Vagina (tissue), 2 donors: Measurements from ENCODE around the gene AKR1C4. TPM values are rescaled to one million over a fixed set of nuclear protein-coding genes. Genes with fewer than 3 reads are reported as not detected.

ENCODE experiments used
- DNase-seq, 2 donors: peaks; one replicate each; pipeline ENCODE4 v3.0.0-alpha.2; 2017; ENCODE audit errors: extremely low spot score in 2 of 2
- H3K27ac ChIP-seq: fragments of 200-600 bp; sonication (generic); one replicate; pipeline ENCODE4 v1.5.1; 2019
- H3K27me3 ChIP-seq: fragments of 200-600 bp; sonication (generic); one replicate; pipeline ENCODE4 v1.5.1; 2019
- H3K36me3 ChIP-seq, 2 donors: fragments of 200-600 bp; sonication (generic); one replicate each; pipeline ENCODE4 v1.5.1; 2017 to 2019
- H3K4me1 ChIP-seq: fragments of 200-600 bp; sonication (generic); one replicate; pipeline ENCODE4 v1.5.1; 2019
- H3K4me3 ChIP-seq, 2 donors: fragments of 200-600 bp; sonication (generic); 1 replicate in 1 of 2; 2 replicates in 1 of 2; pipeline ENCODE4 v1.5.1; 2016 to 2019
- H3K9me3 ChIP-seq: fragments of 200-600 bp; sonication (generic); one replicate; pipeline ENCODE4 v1.5.1; 2019
- CTCF ChIP-seq, 3 experiments: fragments of 450-650 bp in 2 of 3; fragments of 200-600 bp in 1 of 3; sonication (generic) in 1 of 3; IDR thresholded peaks; one replicate each; pipeline ENCODE4 v1.5.1; 2017 to 2019; ENCODE audit warnings: antibody characterized with exemption in 3 of 3, mild to moderate bottlenecking in 2 of 3, moderate library complexity in 2 of 3
- POLR2A ChIP-seq, 2 donors: fragments of 450-650 bp; IDR thresholded peaks; one replicate each; pipeline ENCODE4 v1.6.1; 2017; ENCODE audit warnings: antibody characterized with exemption in 2 of 2, mild to moderate bottlenecking in 2 of 2, moderate library complexity in 2 of 2
- POLR2AphosphoS5 ChIP-seq, 2 donors: sonication (generic); formaldehyde crosslinking; IDR thresholded peaks; one replicate each; pipeline ENCODE4 v1.9.0; 2017; ENCODE audit warnings: antibody characterized with exemption in 2 of 2, mild to moderate bottlenecking in 2 of 2, low read depth in 1 of 2; ENCODE audit not compliant: insufficient read depth in 1 of 2
- intact Hi-C: fragments of 100-400 bp; cut with DNase I; formaldehyde crosslinking; loops from one replicate; pipeline ENCODE4 v1.15.1; 2023
- total RNA-seq: library from RNA; depleted of rRNA; stranded (reverse); fragments of >200 nt; gene quantifications from one replicate; pipeline ENCODE4 v1.2.3, GENCODE V29; 2016

AKR1C4 gene
- total RNA-seq, 1 donor from 2014 or later: not detected

- H3K4me1 ChIP-seq: no peaks in the 10 kb centered on the region
- no peaks in the 10 kb centered on the region for H3K9me3 ChIP-seq
- intact Hi-C loops: no loop called here
- H3K36me3 ChIP-seq: no peaks in the 10 kb centered on the region
- TF ChIP-seq POLR2AphosphoS5 (IDR thresholded peaks at IDR 0.05; ENCODE audit: insufficient read depth in 1 of 2, low read depth in 1 of 2): no peak
- no peak for TF ChIP-seq POLR2A (IDR thresholded peaks at IDR 0.05)
- no peak for TF ChIP-seq CTCF (IDR thresholded peaks at IDR 0.05)
- H3K27ac ChIP-seq: no peak overlapping the region
- no peaks in the 10 kb centered on the region for H3K27me3 ChIP-seq
- no peak for DNase-seq
- H3K4me3 ChIP-seq: no peak overlapping the region
Observed at GRCh38 chr10:5187867-5188266, 8.8 kb upstream of the AKR1C4 start.

GRCh38 chr10:5188358-5188757, 8.3 kb upstream of the AKR1C4 start:
- H3K4me3 ChIP-seq: no peak overlapping the region
- intact Hi-C loops: no loop called here
- no peak overlapping the region for H3K27ac ChIP-seq
- no peaks in the 10 kb centered on the region for H3K27me3 ChIP-seq
- no peaks in the 10 kb centered on the region for H3K4me1 ChIP-seq
- H3K36me3 ChIP-seq: no peaks in the 10 kb centered on the region
- TF ChIP-seq POLR2A (IDR thresholded peaks at IDR 0.05) (no peak), POLR2AphosphoS5 (IDR thresholded peaks at IDR 0.05; ENCODE audit: insufficient read depth in 1 of 2, low read depth in 1 of 2) (no peak), CTCF (IDR thresholded peaks at IDR 0.05) (no peak)
- H3K9me3 ChIP-seq: no peaks in the 10 kb centered on the region
- no peak for DNase-seq

GRCh38 chr10:5194431-5194830, 2.2 kb upstream of the AKR1C4 start:
- no peak for DNase-seq
- H3K4me3 ChIP-seq: no peak overlapping the region
- no peaks in the 10 kb centered on the region for H3K4me1 ChIP-seq
- intact Hi-C loops: no loop called here
- no peak for TF ChIP-seq POLR2AphosphoS5 (IDR thresholded peaks at IDR 0.05; ENCODE audit: insufficient read depth in 1 of 2, low read depth in 1 of 2)
- H3K9me3 ChIP-seq: no peaks in the 10 kb centered on the region
- no peaks in the 10 kb centered on the region for H3K36me3 ChIP-seq
- no peaks in the 10 kb centered on the region for H3K27me3 ChIP-seq
- H3K27ac ChIP-seq: no peak overlapping the region

GRCh38 chr10:5195727-5196374, 786 bp upstream of the AKR1C4 start:
- no peak for DNase-seq
- Histone ChIP-seq H3K4me1 (no peaks in the 10 kb centered on the region), H3K4me3 (no peak overlapping the region), H3K27me3 (no peaks in the 10 kb centered on the region), H3K9me3 (no peaks in the 10 kb centered on the region), H3K27ac (no peak overlapping the region), H3K36me3 (no peaks in the 10 kb centered on the region)
- intact Hi-C loops: no loop called here
- TF ChIP-seq CTCF (IDR thresholded peaks at IDR 0.05) (no peak), POLR2A (IDR thresholded peaks at IDR 0.05) (no peak), POLR2AphosphoS5 (IDR thresholded peaks at IDR 0.05; ENCODE audit: insufficient read depth in 1 of 2, low read depth in 1 of 2) (no peak)

- intact Hi-C loops: no loop called here
- no peak overlapping the region for H3K27ac ChIP-seq
- no peak for TF ChIP-seq POLR2AphosphoS5 (IDR thresholded peaks at IDR 0.05; ENCODE audit: insufficient read depth in 1 of 2, low read depth in 1 of 2)
- TF ChIP-seq CTCF (IDR thresholded peaks at IDR 0.05): no peak
- no peak for TF ChIP-seq POLR2A (IDR thresholded peaks at IDR 0.05)
- H3K36me3 ChIP-seq: no peaks in the 10 kb centered on the region
- no peaks in the 10 kb centered on the region for H3K4me1 ChIP-seq
- H3K4me3 ChIP-seq: no peak overlapping the region
- DNase-seq: no peak
- no peaks in the 10 kb centered on the region for H3K9me3 ChIP-seq
- H3K27me3 ChIP-seq: no peaks in the 10 kb centered on the region
Observed at GRCh38 chr10:5198386-5198785, 1.7 kb downstream of the AKR1C4 start.
